Fibroblast of the aortic adventitia (primary cell): ENCODE results near the gene PPIG. TPM values are rescaled to one million over a fixed set of nuclear protein-coding genes. Genes with fewer than 3 reads are reported as not detected.
"Not testable (repeated sequence)": the region's sequence is repeated elsewhere in the genome, so short reads cannot be mapped to it uniquely, and the experiment has no call there.

Source experiments
- DNase-seq: peaks from one replicate; pipeline ENCODE4 v3.0.0-alpha.2; 2010; ENCODE audit warnings: low read depth
- H3K4me3 ChIP-seq: 2 replicates; pipeline ENCODE4 v1.5.1; 2011; ENCODE audit warnings: low read depth, mild to moderate bottlenecking, control low read depth, low read length, moderate library complexity
- total RNA-seq: library from RNA; depleted of rRNA; stranded (reverse); fragments of >200 nt; gene quantifications from 2 replicates; pipeline ENCODE4 v1.2.3, GENCODE V29; 2012; ENCODE audit warnings: low replicate concordance
- TF ChIP-seq, protein P1 (sequence below): IDR thresholded peaks from 2 replicates; pipeline ENCODE4 v1.5.1; 2011; ENCODE audit warnings: mild to moderate bottlenecking, low read length, control low read depth, inconsistent platforms; ENCODE audit not compliant: insufficient read depth

The PPIG gene
- total RNA-seq, 1 donor: 43.7 TPM

DNA sequence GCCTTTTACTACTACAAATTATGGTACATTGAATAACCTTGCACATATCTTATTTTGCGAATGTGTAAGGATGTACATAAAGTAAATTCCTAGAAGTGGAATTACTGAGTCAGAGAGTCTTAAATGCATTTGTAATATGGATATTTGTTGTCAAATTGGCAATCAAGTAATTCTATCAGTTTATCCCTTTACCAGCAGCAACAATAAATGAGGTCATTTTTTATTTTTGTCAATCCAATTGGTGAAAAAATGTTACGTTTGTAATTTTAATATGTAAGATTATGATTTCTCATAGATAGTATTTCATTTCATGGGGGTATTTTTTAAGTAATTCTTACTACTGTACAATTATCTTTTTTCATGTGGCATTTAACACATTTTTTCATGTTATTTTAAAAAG, 14.8 kb downstream of the PPIG start:
- TF ChIP-seq, protein P1, sequence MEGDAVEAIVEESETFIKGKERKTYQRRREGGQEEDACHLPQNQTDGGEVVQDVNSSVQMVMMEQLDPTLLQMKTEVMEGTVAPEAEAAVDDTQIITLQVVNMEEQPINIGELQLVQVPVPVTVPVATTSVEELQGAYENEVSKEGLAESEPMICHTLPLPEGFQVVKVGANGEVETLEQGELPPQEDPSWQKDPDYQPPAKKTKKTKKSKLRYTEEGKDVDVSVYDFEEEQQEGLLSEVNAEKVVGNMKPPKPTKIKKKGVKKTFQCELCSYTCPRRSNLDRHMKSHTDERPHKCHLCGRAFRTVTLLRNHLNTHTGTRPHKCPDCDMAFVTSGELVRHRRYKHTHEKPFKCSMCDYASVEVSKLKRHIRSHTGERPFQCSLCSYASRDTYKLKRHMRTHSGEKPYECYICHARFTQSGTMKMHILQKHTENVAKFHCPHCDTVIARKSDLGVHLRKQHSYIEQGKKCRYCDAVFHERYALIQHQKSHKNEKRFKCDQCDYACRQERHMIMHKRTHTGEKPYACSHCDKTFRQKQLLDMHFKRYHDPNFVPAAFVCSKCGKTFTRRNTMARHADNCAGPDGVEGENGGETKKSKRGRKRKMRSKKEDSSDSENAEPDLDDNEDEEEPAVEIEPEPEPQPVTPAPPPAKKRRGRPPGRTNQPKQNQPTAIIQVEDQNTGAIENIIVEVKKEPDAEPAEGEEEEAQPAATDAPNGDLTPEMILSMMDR: no peak
- no peak overlapping the region for H3K4me3 ChIP-seq
- no peak for DNase-seq

DNA sequence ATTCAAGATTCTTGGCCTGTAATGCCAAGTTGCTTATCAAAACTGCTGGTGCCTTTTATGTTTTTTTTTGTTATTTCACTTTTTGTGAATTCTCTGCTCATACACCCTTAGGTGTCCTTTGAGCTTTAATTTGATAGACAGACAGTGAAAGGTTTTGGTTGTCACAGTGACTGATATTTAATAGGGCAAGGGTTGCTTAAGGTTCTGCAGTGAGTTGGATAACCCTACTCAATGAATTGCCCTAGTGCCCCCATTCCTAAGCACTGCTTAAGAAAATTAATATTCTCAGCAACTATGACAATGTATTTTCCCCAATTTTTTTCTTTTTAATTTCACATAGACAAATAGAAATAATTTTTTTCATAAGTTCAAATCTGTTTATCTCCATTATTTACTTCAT, 15.4 kb downstream of the PPIG start:
- no peak overlapping the region for H3K4me3 ChIP-seq
- DNase-seq: no peak
- TF ChIP-seq, protein P1: no peak

DNA sequence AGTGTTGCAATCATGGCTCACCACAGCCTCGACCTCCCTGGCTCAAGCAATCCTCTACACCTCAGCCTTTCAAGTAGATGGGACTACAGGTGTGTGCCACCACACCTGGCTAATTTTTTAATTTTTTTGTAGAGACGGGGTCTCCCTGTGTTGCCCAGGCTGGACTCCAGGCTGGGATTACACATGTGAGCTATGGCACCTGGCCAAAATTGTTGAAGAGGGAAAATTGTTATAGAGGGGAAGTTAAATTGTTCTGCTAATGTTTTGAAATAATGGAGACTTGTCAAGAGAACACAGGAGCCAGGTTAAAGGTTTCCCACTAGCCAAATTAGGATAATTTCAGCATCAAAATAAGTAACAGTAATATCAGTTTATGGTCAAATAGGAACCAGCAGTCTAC, 25.1 kb downstream of the PPIG start:
- DNase-seq: no peak
- H3K4me3 ChIP-seq: no peak overlapping the region
- TF ChIP-seq, protein P1: no peak

DNA sequence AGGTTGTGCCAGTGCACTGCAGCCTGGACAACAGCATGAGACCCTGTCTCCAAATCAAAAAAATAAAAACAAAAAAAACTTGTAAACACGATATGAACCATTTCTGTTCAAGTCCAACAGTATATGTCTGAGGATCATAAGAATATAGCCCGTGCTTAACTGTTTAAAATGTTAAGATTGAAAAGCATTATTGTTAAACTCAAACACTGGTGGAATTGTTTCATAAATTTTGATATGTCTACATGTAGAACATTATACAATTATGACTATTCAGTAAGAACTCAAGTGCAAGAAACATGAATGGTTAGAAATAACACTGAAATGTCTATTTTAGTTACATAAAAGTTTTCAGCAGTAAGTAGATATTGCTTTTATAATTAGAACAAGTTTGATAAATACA, 29.7 kb downstream of the PPIG start:
- no peak overlapping the region for H3K4me3 ChIP-seq
- DNase-seq: no peak
- TF ChIP-seq, protein P1: no peak

DNA sequence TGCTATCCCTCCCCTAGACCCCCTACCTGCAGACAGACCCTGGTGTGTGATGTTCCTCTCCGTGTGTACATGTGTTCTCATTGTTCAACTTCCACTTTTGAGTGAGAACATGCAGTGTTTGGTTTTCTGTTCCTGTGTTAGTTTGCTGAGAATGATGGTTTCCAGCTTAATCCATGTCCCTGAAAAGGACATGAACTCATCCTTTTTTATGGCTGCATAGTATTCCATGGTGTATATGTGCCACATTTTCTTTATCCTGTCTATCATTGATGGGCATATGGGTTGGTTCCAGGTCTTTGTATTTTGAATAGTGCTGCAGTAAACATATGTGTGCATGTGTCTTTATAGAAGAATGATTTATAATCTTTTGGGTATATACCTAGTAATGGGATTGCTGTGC, 31.8 kb downstream of the PPIG start:
- H3K4me3 ChIP-seq, DNase-seq: not testable (repeated sequence)

DNA sequence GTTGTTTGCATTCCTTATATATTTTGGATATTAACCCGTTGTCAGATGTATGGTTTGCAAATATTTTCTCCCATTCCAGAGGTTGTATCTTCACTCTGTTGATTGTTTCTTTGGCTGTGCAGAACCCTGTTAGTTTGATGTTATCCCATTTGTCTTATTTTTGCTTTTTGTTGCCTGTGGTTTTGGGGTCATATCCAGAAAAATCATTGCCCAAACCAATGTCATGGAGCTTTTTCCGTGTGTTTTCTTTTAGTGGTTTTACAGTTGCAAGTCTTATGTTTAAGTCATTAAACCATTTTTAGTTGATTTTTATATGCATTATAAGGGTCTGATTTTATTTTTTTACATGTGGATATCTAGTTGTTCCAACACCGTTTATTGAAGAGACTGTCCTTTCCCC, 35.8 kb downstream of the PPIG start:
- TF ChIP-seq, protein P1: no peak
- no peak for DNase-seq
- no peak overlapping the region for H3K4me3 ChIP-seq

DNA sequence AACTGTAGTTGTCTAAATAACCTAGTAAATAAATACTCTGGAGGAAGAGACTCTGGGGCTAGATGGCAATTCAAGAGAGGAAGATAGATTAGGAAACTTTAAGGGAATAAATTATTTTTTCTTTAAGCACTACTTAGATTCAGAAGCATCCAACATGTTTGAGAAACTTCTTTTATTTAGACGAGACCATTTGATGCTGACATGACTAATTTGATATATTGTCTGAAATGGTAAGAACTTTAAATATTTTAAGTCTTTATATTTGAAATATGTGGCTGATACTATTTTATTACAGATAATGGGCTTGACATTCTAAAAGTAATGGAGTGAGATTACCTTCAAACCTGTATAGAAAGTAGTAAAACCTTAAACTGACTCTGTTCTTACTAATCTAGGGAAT, 36.4 kb downstream of the PPIG start:
- no peak for DNase-seq
- no peak overlapping the region for H3K4me3 ChIP-seq
- TF ChIP-seq, protein P1: no peak

DNA sequence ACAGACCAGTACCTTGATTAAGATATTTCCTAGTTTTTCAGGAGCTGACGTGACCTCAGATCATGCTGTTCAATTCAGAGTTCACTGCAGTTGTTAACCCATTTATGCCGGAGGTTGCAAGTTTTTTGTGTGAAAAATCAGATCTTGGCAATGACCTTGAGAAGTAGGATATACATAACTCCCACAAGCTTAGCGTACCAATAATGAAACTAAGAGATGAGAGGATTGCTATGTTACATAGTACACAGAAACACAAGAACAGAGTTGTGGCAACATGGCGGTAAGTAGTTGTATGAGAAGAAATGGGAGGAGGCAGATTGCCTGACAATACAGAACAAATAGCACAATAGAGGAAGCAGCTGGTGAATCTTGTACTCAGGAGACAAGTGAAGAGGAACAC, 39.1 kb downstream of the PPIG start:
- TF ChIP-seq, protein P1: no peak
- H3K4me3 ChIP-seq: no peak overlapping the region

More for the DNA sequence above, 39.1 kb downstream of the PPIG start:
- no peak for DNase-seq
